CD4-positive, alpha-beta memory T cell (primary cell): ENCODE data around the gene SPINK4. TPM values are rescaled to one million over a fixed set of nuclear protein-coding genes. Genes with fewer than 3 reads are reported as not detected.

Experiments used
- CTCF ChIA-PET: fragments of 350-600 bp; sonication (Branson Sonifier 250); formaldehyde crosslinking; loops from one replicate; lab custom pipeline; 2021; ENCODE audit warnings: inconsistent platforms; ENCODE audit not compliant: partially characterized antibody; lab: Charles Lee
- POLR2A ChIA-PET: fragments of 350-600 bp; sonication (Branson Sonifier 250); formaldehyde crosslinking; loops from one replicate; lab custom pipeline; 2021; ENCODE audit not compliant: partially characterized antibody; lab: Charles Lee
- DNase-seq, 5 donors: peaks; one replicate each; pipeline versions ENCODE4 v3.0.0 to v3.0.0-alpha.2; 2020 to 2022; ENCODE audit warnings: mixed read lengths in 1 of 5
- H3K27ac ChIP-seq: one replicate; pipeline ENCODE4 v1.7.0; 2013; ENCODE audit warnings: low read depth, low read length
- H3K27me3 ChIP-seq: 2 replicates; pipeline ENCODE4 v1.7.0; 2013; ENCODE audit warnings: mild to moderate bottlenecking, low read length, moderate library complexity; ENCODE audit not compliant: insufficient read depth
- H3K36me3 ChIP-seq: 2 replicates; pipeline ENCODE4 v1.7.0; 2013; ENCODE audit warnings: mild to moderate bottlenecking, low read length, moderate library complexity; ENCODE audit not compliant: insufficient read depth
- H3K4me1 ChIP-seq: 2 replicates; pipeline ENCODE4 v1.7.0; 2013; ENCODE audit warnings: mild to moderate bottlenecking, low read length, moderate library complexity; ENCODE audit not compliant: insufficient read depth
- H3K4me3 ChIP-seq, 2 donors: one replicate each; pipeline ENCODE4 v1.7.0; 2013; ENCODE audit warnings: low read length in 2 of 2, mild to moderate bottlenecking in 1 of 2
- H3K9me3 ChIP-seq, 2 donors: one replicate each; pipeline ENCODE4 v1.7.0; 2013; ENCODE audit warnings: low read length in 2 of 2, control low read depth in 1 of 2; ENCODE audit not compliant: control insufficient read depth in 1 of 2
- H3K27ac Mint-ChIP-seq, 7 donors: one replicate each; pipeline ENCODE4 v1.8.0; 2020 to 2021; ENCODE audit warnings: mixed read lengths in 7 of 7, mild to moderate bottlenecking in 6 of 7, inconsistent platforms in 3 of 7, moderate library complexity in 3 of 7
- H3K27me3 Mint-ChIP-seq, 2 donors: one replicate each; pipeline ENCODE4 v1.8.0; 2020 to 2021; ENCODE audit warnings: mixed read lengths in 2 of 2
- H3K36me3 Mint-ChIP-seq, 2 donors: one replicate each; pipeline ENCODE4 v1.8.0; 2020 to 2021; ENCODE audit warnings: mixed read lengths in 2 of 2, inconsistent platforms in 1 of 2, mild to moderate bottlenecking in 1 of 2
- H3K4me1 Mint-ChIP-seq, 4 donors: one replicate each; pipeline ENCODE4 v1.8.0; 2020 to 2021; ENCODE audit warnings: mixed read lengths in 4 of 4, mild to moderate bottlenecking in 1 of 4
- H3K4me3 Mint-ChIP-seq, 8 donors: one replicate each; pipeline ENCODE4 v1.8.0; 2020 to 2021; ENCODE audit warnings: mixed read lengths in 8 of 8, mild to moderate bottlenecking in 7 of 8, moderate library complexity in 6 of 8, inconsistent platforms in 3 of 8
- H3K9me3 Mint-ChIP-seq, 8 donors: one replicate each; pipeline ENCODE4 v1.8.0; 2020 to 2021; ENCODE audit warnings: mixed read lengths in 8 of 8, mild to moderate bottlenecking in 5 of 8, inconsistent platforms in 3 of 8, moderate library complexity in 1 of 8
- intact Hi-C: fragments of 100-400 bp; cut with micrococcal nuclease; formaldehyde crosslinking; loops from one replicate; pipeline ENCODE4 v1.15.1; 2023
- polyA plus RNA-seq, 2 donors: library from polyadenylated mRNA; unstranded; fragments of 300-500 nt; fragmentation: Illumina TruSeq; gene quantifications; one replicate each; pipeline ENCODE4 v1.2.3, GENCODE V29; 2021
- total RNA-seq, 2 experiments: library from RNA; stranded (reverse); gene quantifications; one replicate each; pipeline ENCODE4 v1.2.3, GENCODE V29; 2021

The SPINK4 gene
- total and polyA plus RNA-seq, 4 experiments from 2014 or later = not detected

DNA sequence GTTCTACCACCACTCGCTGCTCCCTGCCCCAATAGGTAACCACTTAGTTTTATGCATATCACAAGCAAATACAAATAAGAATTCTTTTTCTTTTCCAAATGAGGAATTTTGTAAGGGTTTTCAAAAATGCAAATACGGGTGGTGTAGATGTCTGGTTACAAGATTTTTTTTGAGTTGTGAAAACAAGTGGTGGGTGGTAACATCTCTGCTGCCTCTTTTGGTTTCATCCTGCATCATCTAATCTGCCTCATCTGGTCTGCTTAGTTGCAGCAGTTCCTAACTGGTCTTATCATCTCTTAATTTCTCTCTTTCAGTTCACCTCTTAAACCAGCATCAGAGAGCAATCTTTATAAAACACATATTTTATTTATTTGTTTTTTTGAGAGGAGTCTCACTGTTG lies 55.6 kb downstream of the SPINK4 start:
- Mint-ChIP-seq H3K27me3 (no peaks in the 10 kb centered on the region), H3K4me3 (peak overlapping the region in 6 of 8 donors; percentile 29 to 69 (median 34)), H3K9me3 (peaks cover 0 to 4% (median 0%) of the 10 kb centered on the region in 8 donors), H3K27ac (peak overlapping the region in 4 of 7 donors; percentile 47 to 81 (median 68)), H3K36me3 (peaks cover 48 to 89% of the 10 kb centered on the region in 2 donors), H3K4me1 (peaks cover 62 to 96% (median 82%) of the 10 kb centered on the region in 4 donors)
- CTCF ChIA-PET = no interaction called here
- Histone ChIP-seq H3K4me3 (no peak overlapping the region), H3K9me3 (no peaks in the 10 kb centered on the region), H3K27me3 (no peaks in the 10 kb centered on the region), H3K36me3 (peaks cover 48% of the 10 kb centered on the region), H3K27ac (no peak overlapping the region), H3K4me1 (peaks cover 96% of the 10 kb centered on the region)
- POLR2A ChIA-PET = no interaction called here
- no peak for DNase-seq
- intact Hi-C loops = no loop called here

GRCh38 chr9:33297432-33297831 lies 57.5 kb downstream of the SPINK4 start:
- H3K4me1 Mint-ChIP-seq = peaks cover 53 to 84% (median 72%) of the 10 kb centered on the region in 4 donors
- H3K4me3 Mint-ChIP-seq = peak overlapping the region in 7 of 8 donors; percentile 2 to 74 (median 28)
- POLR2A ChIA-PET = interaction anchor here (1.5 kb wide), 1 partner anchor 7 kb away, joined by 4 read pairs; the partner anchor contains the start of gene NFX1
- H3K4me3 ChIP-seq = no peak overlapping the region
- H3K9me3 ChIP-seq = no peaks in the 10 kb centered on the region
- peaks cover 0 to 2% (median 0%) of the 10 kb centered on the region in 8 donors for H3K9me3 Mint-ChIP-seq
- H3K4me1 ChIP-seq = peaks cover 78% of the 10 kb centered on the region
- H3K27me3 ChIP-seq = no peaks in the 10 kb centered on the region
- H3K36me3 ChIP-seq = peaks cover 61% of the 10 kb centered on the region
- no peaks in the 10 kb centered on the region for H3K27me3 Mint-ChIP-seq
- intact Hi-C loops = no loop called here
- H3K27ac ChIP-seq = no peak overlapping the region
- peaks cover 42 to 83% of the 10 kb centered on the region in 2 donors for H3K36me3 Mint-ChIP-seq
- no peak for DNase-seq
- CTCF ChIA-PET = interaction anchor here (1.1 to 1.2 kb wide), 2 partner anchors 10 to 76 kb away, joined by 3 to 9 read pairs; no protein-coding TSS in a partner anchor
- peak overlapping the region; percentile 4 to 74 (median 63) for H3K27ac Mint-ChIP-seq

Other genes starting within 250 kb of the SPINK4 start
- 10 to 100 TPM; 26.3 to 28.1 TPM for gene APTX, start 238.5 kb upstream of the SPINK4 start, total RNA-seq
- 10 to 100 TPM; 27.8 to 35.7 TPM for gene APTX, start 238.5 kb upstream of the SPINK4 start, polyA plus RNA-seq
- gene DNAJA1, start 214.9 kb upstream of the SPINK4 start, total RNA-seq = 10 to 100 TPM; 79.8 to 84.4 TPM
- 100 to 1,000 TPM in 1 of 2 donors, 10 to 100 TPM in 1; 80.4 to 122 TPM for gene DNAJA1, start 214.9 kb upstream of the SPINK4 start, polyA plus RNA-seq
- 10 to 100 TPM; 30.9 to 31.6 TPM for gene SMU1, start 163.5 kb upstream of the SPINK4 start, total RNA-seq
- 10 to 100 TPM; 21.8 to 33.0 TPM for gene SMU1, start 163.5 kb upstream of the SPINK4 start, polyA plus RNA-seq
- 10 to 100 TPM; 54.1 to 56.0 TPM for gene B4GALT1, start 72.8 kb upstream of the SPINK4 start, total RNA-seq
- gene B4GALT1, start 72.8 kb upstream of the SPINK4 start, polyA plus RNA-seq = 10 to 100 TPM; 16.6 to 32.0 TPM
- 10 to 100 TPM; 53.5 to 56.3 TPM for gene BAG1, start 24.5 kb downstream of the SPINK4 start, total RNA-seq
- gene BAG1, start 24.5 kb downstream of the SPINK4 start, polyA plus RNA-seq = 10 to 100 TPM; 70.9 to 84.9 TPM
- 10 to 100 TPM; 32.3 to 35.0 TPM for gene CHMP5, start 24.9 kb downstream of the SPINK4 start, total RNA-seq
- 10 to 100 TPM; 44.3 to 59.9 TPM for gene CHMP5, start 24.9 kb downstream of the SPINK4 start, polyA plus RNA-seq
- 10 to 100 TPM; 63.7 to 64.7 TPM for gene NFX1, start 50.3 kb downstream of the SPINK4 start, total RNA-seq
- 10 to 100 TPM; 21.2 to 45.0 TPM for gene NFX1, start 50.3 kb downstream of the SPINK4 start, polyA plus RNA-seq
- gene AQP7, start 162.4 kb downstream of the SPINK4 start, total RNA-seq = under 1 TPM in 1 of 2 experiments, not detected in 1; 0.81 TPM
- under 1 TPM in 1 of 2 donors, not detected in 1; 0.30 TPM for gene AQP7, start 162.4 kb downstream of the SPINK4 start, polyA plus RNA-seq
- 100 to 1,000 TPM; 172 TPM for gene AQP3, start 207.4 kb downstream of the SPINK4 start, total RNA-seq
- gene AQP3, start 207.4 kb downstream of the SPINK4 start, polyA plus RNA-seq = 100 to 1,000 TPM; 484 to 562 TPM
- gene NOL6, start 233.8 kb downstream of the SPINK4 start, total RNA-seq = 10 to 100 TPM; 39.1 to 41.1 TPM
- 10 to 100 TPM; 11.7 to 28.1 TPM for gene NOL6, start 233.8 kb downstream of the SPINK4 start, polyA plus RNA-seq